ENCODE measurements around the gene THADA.
A peak's percentile ranks its signal among the peaks of the same experiment; 100 is the strongest.
"Not testable (repeated sequence)": the region's sequence is repeated elsewhere in the genome, so short reads cannot be mapped to it uniquely, and the experiment has no call there.

The THADA gene

GRCh38 chr2:43462866-43463641 is 132.8 kb downstream of the THADA start:
- DNase-seq, result no peak

GRCh38 chr2:43461453-43462073 is 134.3 kb downstream of the THADA start:
- peak; percentile 26 for DNase-seq

- DNase-seq, result no peak
Observed at GRCh38 chr2:43460611-43461365, 135.1 kb downstream of the THADA start.

GRCh38 chr2:43460174-43460546 is 135.7 kb downstream of the THADA start:
- DNase-seq, result no peak

- DNase-seq, result no peak
Observed at GRCh38 chr2:43459446-43460173, 136.2 kb downstream of the THADA start.

GRCh38 chr2:43458014-43458628 is 137.7 kb downstream of the THADA start:
- no peak for DNase-seq

GRCh38 chr2:43455731-43456642 is 139.9 kb downstream of the THADA start:
- no peak for DNase-seq

- no peak for DNase-seq
Observed at GRCh38 chr2:43455296-43455695, 140.5 kb downstream of the THADA start.

GRCh38 chr2:43454791-43455190 is 141.0 kb downstream of the THADA start:
- DNase-seq, result no peak

GRCh38 chr2:43453179-43454170 is 142.4 kb downstream of the THADA start:
- no peak for DNase-seq

- no peak for DNase-seq
Observed at GRCh38 chr2:43452318-43452731, 143.5 kb downstream of the THADA start.

GRCh38 chr2:43450617-43451016 is 145.2 kb downstream of the THADA start:
- DNase-seq, result no peak

GRCh38 chr2:43448822-43449110 is 147.1 kb downstream of the THADA start:
- DNase-seq, result no peak

- no peak for DNase-seq
Observed at GRCh38 chr2:43448011-43448821, 147.6 kb downstream of the THADA start.

GRCh38 chr2:43446755-43447154 is 149.1 kb downstream of the THADA start:
- not testable (repeated sequence) for DNase-seq

GRCh38 chr2:43445781-43446180 is 150.1 kb downstream of the THADA start:
- no peak for DNase-seq

- DNase-seq, result no peak
Observed at GRCh38 chr2:43444989-43445645, 150.7 kb downstream of the THADA start.

- DNase-seq, result no peak
Observed at GRCh38 chr2:43443282-43443681, 152.6 kb downstream of the THADA start.

GRCh38 chr2:43441195-43441594 is 154.6 kb downstream of the THADA start:
- no peak for DNase-seq

Data from midbrain (tissue), 1 donor.